CD4-positive, alpha-beta memory T cell (primary cell): ENCODE data around the gene MYH3. TPM values are rescaled to one million over a fixed set of nuclear protein-coding genes. Genes with fewer than 3 reads are reported as not detected.
A peak's percentile ranks its signal among the peaks of the same experiment; 100 is the strongest.

Source experiments
- CTCF ChIA-PET: fragments of 350-600 bp; sonication (Branson Sonifier 250); formaldehyde crosslinking; loops from one replicate; lab custom pipeline; 2021; ENCODE audit warnings: inconsistent platforms; ENCODE audit not compliant: partially characterized antibody; lab: Charles Lee
- POLR2A ChIA-PET: fragments of 350-600 bp; sonication (Branson Sonifier 250); formaldehyde crosslinking; loops from one replicate; lab custom pipeline; 2021; ENCODE audit not compliant: partially characterized antibody; lab: Charles Lee
- DNase-seq, 5 donors: peaks; one replicate each; pipeline versions ENCODE4 v3.0.0 to v3.0.0-alpha.2; 2020 to 2022; ENCODE audit warnings: mixed read lengths in 1 of 5
- H3K27ac ChIP-seq: one replicate; pipeline ENCODE4 v1.7.0; 2013; ENCODE audit warnings: low read depth, low read length
- H3K27me3 ChIP-seq: 2 replicates; pipeline ENCODE4 v1.7.0; 2013; ENCODE audit warnings: mild to moderate bottlenecking, low read length, moderate library complexity; ENCODE audit not compliant: insufficient read depth
- H3K36me3 ChIP-seq: 2 replicates; pipeline ENCODE4 v1.7.0; 2013; ENCODE audit warnings: mild to moderate bottlenecking, low read length, moderate library complexity; ENCODE audit not compliant: insufficient read depth
- H3K4me1 ChIP-seq: 2 replicates; pipeline ENCODE4 v1.7.0; 2013; ENCODE audit warnings: mild to moderate bottlenecking, low read length, moderate library complexity; ENCODE audit not compliant: insufficient read depth
- H3K4me3 ChIP-seq, 2 donors: one replicate each; pipeline ENCODE4 v1.7.0; 2013; ENCODE audit warnings: low read length in 2 of 2, mild to moderate bottlenecking in 1 of 2
- H3K9me3 ChIP-seq, 2 donors: one replicate each; pipeline ENCODE4 v1.7.0; 2013; ENCODE audit warnings: low read length in 2 of 2, control low read depth in 1 of 2; ENCODE audit not compliant: control insufficient read depth in 1 of 2
- H3K27ac Mint-ChIP-seq, 7 donors: one replicate each; pipeline ENCODE4 v1.8.0; 2020 to 2021; ENCODE audit warnings: mixed read lengths in 7 of 7, mild to moderate bottlenecking in 6 of 7, inconsistent platforms in 3 of 7, moderate library complexity in 3 of 7
- H3K27me3 Mint-ChIP-seq, 2 donors: one replicate each; pipeline ENCODE4 v1.8.0; 2020 to 2021; ENCODE audit warnings: mixed read lengths in 2 of 2
- H3K36me3 Mint-ChIP-seq, 2 donors: one replicate each; pipeline ENCODE4 v1.8.0; 2020 to 2021; ENCODE audit warnings: mixed read lengths in 2 of 2, inconsistent platforms in 1 of 2, mild to moderate bottlenecking in 1 of 2
- H3K4me1 Mint-ChIP-seq, 4 donors: one replicate each; pipeline ENCODE4 v1.8.0; 2020 to 2021; ENCODE audit warnings: mixed read lengths in 4 of 4, mild to moderate bottlenecking in 1 of 4
- H3K4me3 Mint-ChIP-seq, 8 donors: one replicate each; pipeline ENCODE4 v1.8.0; 2020 to 2021; ENCODE audit warnings: mixed read lengths in 8 of 8, mild to moderate bottlenecking in 7 of 8, moderate library complexity in 6 of 8, inconsistent platforms in 3 of 8
- H3K9me3 Mint-ChIP-seq, 8 donors: one replicate each; pipeline ENCODE4 v1.8.0; 2020 to 2021; ENCODE audit warnings: mixed read lengths in 8 of 8, mild to moderate bottlenecking in 5 of 8, inconsistent platforms in 3 of 8, moderate library complexity in 1 of 8
- intact Hi-C: fragments of 100-400 bp; cut with micrococcal nuclease; formaldehyde crosslinking; loops from one replicate; pipeline ENCODE4 v1.15.1; 2023
- polyA plus RNA-seq, 2 donors: library from polyadenylated mRNA; unstranded; fragments of 300-500 nt; fragmentation: Illumina TruSeq; gene quantifications; one replicate each; pipeline ENCODE4 v1.2.3, GENCODE V29; 2021
- total RNA-seq, 2 experiments: library from RNA; stranded (reverse); gene quantifications; one replicate each; pipeline ENCODE4 v1.2.3, GENCODE V29; 2021

Gene MYH3
- 10 to 100 TPM in 1 of 2 experiments, 1 to 10 TPM in 1; 8.6 to 11.5 TPM for total RNA-seq
- under 1 TPM in 1 of 2 donors, not detected in 1; 0.47 TPM for polyA plus RNA-seq

- Histone ChIP-seq H3K36me3 (no peaks in the 10 kb centered on the region), H3K27me3 (no peaks in the 10 kb centered on the region), H3K4me3 (no peak within 1 kb of the TSS), H3K4me1 (no peaks in the 10 kb centered on the region), H3K27ac (no peak within 1 kb of the TSS), H3K9me3 (no peaks in the 10 kb centered on the region)
- peaks cover 12 to 13% of the 10 kb centered on the region in 2 donors for H3K36me3 Mint-ChIP-seq
- peak within 1 kb of the TSS in 1 of 8 donors; percentile 38 for H3K4me3 Mint-ChIP-seq
- no peak for DNase-seq
- H3K27me3 Mint-ChIP-seq = no peaks in the 10 kb centered on the region
- no peak within 1 kb of the TSS for H3K27ac Mint-ChIP-seq
- ChIA-PET CTCF (interaction anchor here (1.5 kb wide), 1 partner anchor 11 kb away, joined by 9 read pairs; no protein-coding TSS in a partner anchor), POLR2A (no interaction called here)
- H3K9me3 Mint-ChIP-seq = peaks cover 0 to 1% (median 0%) of the 10 kb centered on the region in 8 donors
- H3K4me1 Mint-ChIP-seq = peaks cover 5 to 16% (median 12%) of the 10 kb centered on the region in 4 donors
- intact Hi-C loops = no loop called here
Measured at GRCh38 chr17:10657148-10657547, at the start of gene MYH3. Gene MYH3 (minus strand): TSS chr17:10657309. CDS start chr17:10655064, 2,245 bp downstream.

- Histone ChIP-seq H3K9me3 (no peaks in the 10 kb centered on the region), H3K36me3 (peaks cover 43% of the 10 kb centered on the region), H3K4me1 (peaks cover 40% of the 10 kb centered on the region), H3K27me3 (no peaks in the 10 kb centered on the region), H3K4me3 (no peak overlapping the region), H3K27ac (no peak overlapping the region)
- ChIA-PET POLR2A (no interaction called here), CTCF (no interaction called here)
- H3K27ac Mint-ChIP-seq = peak overlapping the region in 4 of 7 donors; percentile 12 to 83 (median 76)
- H3K9me3 Mint-ChIP-seq = no peaks in the 10 kb centered on the region
- intact Hi-C loops = no loop called here
- no peaks in the 10 kb centered on the region for H3K27me3 Mint-ChIP-seq
- peak overlapping the region in 1 of 8 donors; percentile 63 for H3K4me3 Mint-ChIP-seq
- DNase-seq = no peak
- peaks cover 40 to 58% (median 52%) of the 10 kb centered on the region in 4 donors for H3K4me1 Mint-ChIP-seq
- H3K36me3 Mint-ChIP-seq = peaks cover 37 to 62% of the 10 kb centered on the region in 2 donors
Measured at GRCh38 chr17:10705727-10706126, 48.6 kb upstream of the MYH3 start.

DNA sequence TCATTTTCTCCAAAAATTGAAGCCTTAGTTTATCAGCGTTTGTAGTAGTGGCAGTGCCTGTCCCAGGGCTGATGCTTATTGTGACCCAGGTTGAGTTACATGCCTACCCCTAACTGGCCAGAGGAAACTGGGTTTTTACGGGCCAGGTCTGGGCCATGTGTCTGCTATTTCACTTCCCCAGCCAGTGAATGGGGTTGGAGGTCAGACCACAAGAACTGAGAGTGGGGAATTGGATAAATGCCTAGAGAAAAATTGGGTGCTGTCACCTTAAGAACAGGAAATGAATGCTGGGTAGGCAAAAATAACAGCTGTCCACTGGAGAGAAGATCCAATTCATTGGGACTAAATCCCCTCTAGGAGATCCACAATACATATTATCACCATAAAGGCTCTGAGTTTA is 45.5 kb upstream of the MYH3 start:
- Histone ChIP-seq H3K27me3 (no peaks in the 10 kb centered on the region), H3K9me3 (no peaks in the 10 kb centered on the region), H3K4me1 (peaks cover 64% of the 10 kb centered on the region), H3K36me3 (peaks cover 18% of the 10 kb centered on the region), H3K4me3 (no peak overlapping the region), H3K27ac (peak overlapping the region; percentile 26)
- Mint-ChIP-seq H3K4me3 (peak overlapping the region in 7 of 8 donors; percentile 12 to 80 (median 40)), H3K36me3 (peaks cover 19 to 48% of the 10 kb centered on the region in 2 donors), H3K4me1 (peaks cover 44 to 77% (median 60%) of the 10 kb centered on the region in 4 donors), H3K27me3 (no peaks in the 10 kb centered on the region), H3K27ac (peak overlapping the region; percentile 13 to 92 (median 85)), H3K9me3 (no peaks in the 10 kb centered on the region)
- DNase-seq = no peak
- CTCF ChIA-PET = interaction anchor here (0.7 to 0.8 kb wide), 2 partner anchors 19 to 35 kb away, joined by 3 read pairs; no protein-coding TSS in a partner anchor
- POLR2A ChIA-PET = no interaction called here
- intact Hi-C loops = no loop called here

GRCh38 chr17:10699856-10700255 is 42.7 kb upstream of the MYH3 start:
- intact Hi-C loops = loop anchor here (5.0 kb wide), 1 partner anchor 1297 kb away; the partner anchor contains the start of gene ZNF18
- H3K27ac ChIP-seq = peak overlapping the region; percentile 45

DNA sequence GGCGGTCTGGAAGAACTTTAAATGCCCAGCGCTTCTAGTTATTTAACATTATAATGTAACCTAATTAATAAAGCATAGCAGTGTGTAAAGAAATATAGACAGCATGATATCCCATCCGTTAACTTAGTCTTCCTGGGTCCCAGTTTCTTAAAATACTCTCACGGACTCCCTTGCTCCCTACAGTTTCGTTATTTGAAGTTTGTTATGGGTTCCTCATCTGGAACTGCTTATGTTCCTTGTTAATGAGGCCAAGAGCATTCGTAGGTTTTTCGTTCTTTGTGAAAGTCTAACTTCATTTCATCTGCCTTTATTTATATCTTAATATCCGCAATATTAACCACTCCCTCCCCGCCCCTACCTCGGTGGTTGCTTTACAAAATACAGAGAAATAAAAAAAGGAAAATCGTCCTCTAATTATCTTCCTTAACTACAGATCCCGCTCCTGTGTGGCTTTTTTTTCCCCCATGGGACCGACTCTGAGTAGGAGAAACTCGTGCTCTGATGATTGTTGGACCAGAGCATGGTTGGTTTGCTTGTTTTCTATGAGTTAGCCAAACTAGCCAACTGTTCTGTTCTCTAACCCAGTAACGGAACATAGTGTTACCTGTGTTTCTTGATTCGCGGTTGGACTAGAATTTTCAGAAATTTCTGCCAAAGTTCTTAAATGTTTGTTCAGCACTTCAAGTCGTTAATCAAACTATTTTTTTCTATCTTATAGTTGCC is 41.1 kb upstream of the MYH3 start:
- CTCF ChIA-PET = no interaction called here
- Mint-ChIP-seq H3K4me3 (peak overlapping the region; percentile 91 to 98 (median 97)), H3K27me3 (no peaks in the 10 kb centered on the region), H3K36me3 (peaks cover 15 to 46% of the 10 kb centered on the region in 2 donors), H3K27ac (peak overlapping the region; percentile 91 to 98 (median 93)), H3K4me1 (peaks cover 42 to 76% (median 57%) of the 10 kb centered on the region in 4 donors), H3K9me3 (no peaks in the 10 kb centered on the region)
- Histone ChIP-seq H3K36me3 (peaks cover 13% of the 10 kb centered on the region), H3K9me3 (no peaks in the 10 kb centered on the region), H3K27me3 (no peaks in the 10 kb centered on the region), H3K4me3 (peak overlapping the region; percentile 80 to 95), H3K27ac (peak overlapping the region; percentile 96), H3K4me1 (peaks cover 64% of the 10 kb centered on the region)
- DNase-seq = peak in 1 of 5 donors; percentile 2
- intact Hi-C loops = loop anchor here (5.0 kb wide), 1 partner anchor 1299 kb away; the partner anchor contains the start of gene ZNF18
- POLR2A ChIA-PET = no interaction called here

More at GRCh38 chr17:10699856-10700255, 42.7 kb upstream of the MYH3 start:
- Histone ChIP-seq H3K36me3 (peaks cover 10% of the 10 kb centered on the region), H3K4me1 (peaks cover 71% of the 10 kb centered on the region), H3K27me3 (no peaks in the 10 kb centered on the region), H3K9me3 (no peaks in the 10 kb centered on the region), H3K4me3 (no peak overlapping the region)
- Mint-ChIP-seq H3K27me3 (no peaks in the 10 kb centered on the region), H3K36me3 (peaks cover 5 to 40% of the 10 kb centered on the region in 2 donors), H3K4me1 (peaks cover 44 to 81% (median 61%) of the 10 kb centered on the region in 4 donors), H3K27ac (peak overlapping the region; percentile 78 to 96 (median 91)), H3K9me3 (no peaks in the 10 kb centered on the region), H3K4me3 (peak overlapping the region; percentile 65 to 91 (median 82))
- POLR2A ChIA-PET = interaction anchor here (0.7 to 1.3 kb wide), 3 partner anchors 32 to 1298 kb away, joined by 3 to 5 read pairs (median 5); partner anchors contain the start of gene ZNF18
- DNase-seq = peak; percentile 53 to 66 (median 59)
- CTCF ChIA-PET = interaction anchor here (0.9 to 3.1 kb wide), 4 partner anchors 11 to 83 kb away, joined by 3 to 10 read pairs (median 4); no protein-coding TSS in a partner anchor

GRCh38 chr17:10697092-10698081 is 40.3 kb upstream of the MYH3 start, which contains the start of the genes ADPRM and SCO1:
Gene ADPRM (plus strand): TSS chr17:10697594. CDS start chr17:10704927, 7,333 bp downstream.
Gene SCO1 (minus strand): TSS chr17:10697533. CDS start chr17:10697507, 26 bp downstream.
- Histone ChIP-seq H3K4me1 (peaks cover 55% of the 10 kb centered on the region), H3K4me3 (peak within 1 kb of the TSS; percentile 80 to 95), H3K27ac (peak within 1 kb of the TSS; percentile 96), H3K27me3 (no peaks in the 10 kb centered on the region), H3K9me3 (no peaks in the 10 kb centered on the region), H3K36me3 (peaks cover 13% of the 10 kb centered on the region)
- Mint-ChIP-seq H3K4me3 (peak within 1 kb of the TSS; percentile 91 to 98 (median 97)), H3K9me3 (no peaks in the 10 kb centered on the region), H3K36me3 (peaks cover 24 to 52% of the 10 kb centered on the region in 2 donors), H3K4me1 (peaks cover 37 to 71% (median 54%) of the 10 kb centered on the region in 4 donors), H3K27ac (peak within 1 kb of the TSS; percentile 91 to 98 (median 94)), H3K27me3 (no peaks in the 10 kb centered on the region)
- intact Hi-C loops = loop anchor here (1.0 to 5.0 kb wide), 3 partner anchors 32 to 1300 kb away; partner anchors contain the start of gene ZNF18
- CTCF ChIA-PET = interaction anchor here (1.4 to 1.8 kb wide), 2 partner anchors 14 to 40 kb away, joined by 3 to 8 read pairs; no protein-coding TSS in a partner anchor
- DNase-seq = peak; percentile 86 to 91 (median 87)
- POLR2A ChIA-PET = interaction anchor here (0.8 kb wide), 1 partner anchor 1300 kb away, joined by 3 read pairs; the partner anchor contains the start of gene ZNF18
